Immature natural killer cell (primary cell): ENCODE measurements around the gene HLA-DQA2. TPM values are rescaled to one million over a fixed set of nuclear protein-coding genes. Genes with fewer than 3 reads are reported as not detected.
"Not testable (repeated sequence)": the region's sequence is repeated elsewhere in the genome, so short reads cannot be mapped to it uniquely, and the experiment has no call there.

Source experiments
- DNase-seq, 3 donors: peaks; one replicate each; pipeline ENCODE4 v3.0.0; 2022; ENCODE audit warnings: mixed read lengths in 1 of 3
- H3K27ac Mint-ChIP-seq, 6 donors: one replicate each; pipeline ENCODE4 v1.8.0; 2020; ENCODE audit warnings: mixed read lengths in 6 of 6, mild to moderate bottlenecking in 5 of 6, inconsistent platforms in 4 of 6, moderate library complexity in 3 of 6
- H3K27me3 Mint-ChIP-seq, 3 donors: one replicate each; pipeline ENCODE4 v1.8.0; 2020 to 2021; ENCODE audit warnings: low read depth in 3 of 3, mild to moderate bottlenecking in 3 of 3, mixed read lengths in 3 of 3, moderate library complexity in 3 of 3, inconsistent platforms in 1 of 3
- H3K36me3 Mint-ChIP-seq, 3 donors: one replicate each; pipeline ENCODE4 v1.8.0; 2020; ENCODE audit warnings: mixed read lengths in 3 of 3, inconsistent platforms in 2 of 3, mild to moderate bottlenecking in 2 of 3
- H3K4me1 Mint-ChIP-seq, 2 donors: one replicate each; pipeline ENCODE4 v1.8.0; 2020; ENCODE audit warnings: inconsistent platforms in 2 of 2, mild to moderate bottlenecking in 2 of 2, mixed read lengths in 2 of 2, moderate library complexity in 1 of 2
- H3K4me3 Mint-ChIP-seq, 5 donors: one replicate each; pipeline ENCODE4 v1.8.0; 2020; ENCODE audit warnings: mild to moderate bottlenecking in 5 of 5, mixed read lengths in 5 of 5, inconsistent platforms in 3 of 5, moderate library complexity in 3 of 5
- H3K9me3 Mint-ChIP-seq, 6 donors: one replicate each; pipeline ENCODE4 v1.8.0; 2020; ENCODE audit warnings: mild to moderate bottlenecking in 6 of 6, mixed read lengths in 6 of 6, inconsistent platforms in 4 of 6, moderate library complexity in 3 of 6
- polyA plus RNA-seq, 3 donors: library from polyadenylated mRNA; unstranded; fragments of 300-500 nt; fragmentation: Illumina TruSeq; gene quantifications; one replicate each; pipeline ENCODE4 v1.2.3, GENCODE V29; 2021

HLA-DQA2 gene
- polyA plus RNA-seq = 1 to 10 TPM; 1.5 to 5.9 (median 2.5) TPM

DNA sequence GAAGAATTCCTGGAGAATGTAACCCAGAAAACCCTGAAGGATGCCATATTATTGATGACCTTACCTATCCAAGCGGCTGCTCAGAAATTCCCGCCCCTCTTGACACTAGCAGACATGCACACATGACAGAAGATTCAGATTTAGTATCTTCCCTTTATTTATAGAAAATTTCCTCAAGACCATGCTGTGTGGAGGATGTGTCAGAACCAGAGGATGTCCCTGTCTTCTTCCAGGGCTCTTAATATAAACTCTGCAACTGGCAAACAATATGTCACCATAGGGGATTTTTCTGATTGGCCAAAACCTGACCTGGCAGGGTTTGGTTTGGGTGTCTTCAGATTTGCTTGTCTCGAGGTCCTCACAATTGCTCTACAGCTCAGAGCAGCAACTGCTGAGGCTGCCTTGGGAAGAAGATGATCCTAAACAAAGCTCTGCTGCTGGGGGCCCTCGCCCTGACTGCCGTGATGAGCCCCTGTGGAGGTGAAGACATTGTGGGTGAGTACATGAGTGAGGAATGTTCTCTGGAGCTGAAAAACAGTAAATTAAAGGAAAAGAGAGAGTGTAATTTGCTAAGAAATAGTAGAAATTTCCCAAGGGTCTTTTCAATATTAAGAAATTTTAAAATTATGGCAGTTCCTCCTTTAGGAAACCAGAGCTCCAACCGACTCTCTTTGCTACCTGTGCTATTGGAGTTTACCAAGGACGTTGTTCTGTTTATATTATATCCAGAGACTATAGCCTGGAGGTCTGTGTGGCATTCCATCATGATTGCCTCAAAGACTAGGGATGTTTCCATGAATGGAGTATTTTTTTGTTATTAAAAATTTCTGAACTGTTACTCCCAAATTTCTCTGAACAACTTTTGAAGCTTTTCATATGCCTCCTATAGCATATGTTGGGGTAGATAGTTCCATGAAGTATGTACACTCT is at the start of gene HLA-DQA2:
HLA-DQA2 (plus strand) TSS at position 361 of the 930 bp plus-strand sequence; CDS start at position 414, 53 bp downstream.
- peak within 1 kb of the TSS in 1 of 5 donors; percentile 32 for H3K4me3 Mint-ChIP-seq
- H3K4me1 Mint-ChIP-seq = peaks cover 10 to 15% of the 10 kb centered on the region in 2 donors
- no peaks in the 10 kb centered on the region for H3K9me3 Mint-ChIP-seq
- no peak within 1 kb of the TSS for H3K27ac Mint-ChIP-seq
- no peak for DNase-seq
- no peaks in the 10 kb centered on the region for H3K36me3 Mint-ChIP-seq
- H3K27me3 Mint-ChIP-seq = peaks cover 2 to 17% (median 4%) of the 10 kb centered on the region in 3 donors

DNA sequence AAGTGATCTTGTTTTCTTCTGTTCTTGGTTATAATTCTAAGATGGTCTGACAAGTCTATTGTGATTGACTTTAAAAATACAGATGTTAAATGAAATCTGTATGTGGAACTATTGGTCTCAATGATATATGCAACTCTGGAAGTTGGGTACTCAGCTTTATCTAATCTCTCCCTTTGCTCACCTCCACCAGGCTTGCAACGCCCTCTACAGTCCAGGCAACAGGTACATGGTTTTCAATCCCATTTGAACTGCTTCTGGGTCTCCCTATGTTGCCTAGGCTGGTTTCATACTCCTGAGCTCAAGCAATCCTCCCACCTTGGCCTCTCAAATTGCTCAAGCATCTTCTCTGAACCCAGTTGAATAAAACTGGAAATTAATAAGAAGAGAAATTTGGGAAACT is 49.2 kb upstream of the HLA-DQA2 start:
- Mint-ChIP-seq H3K27ac (no peak overlapping the region), H3K27me3 (peaks cover 0 to 14% (median 2%) of the 10 kb centered on the region in 3 donors), H3K4me1 (peaks cover 12 to 18% of the 10 kb centered on the region in 2 donors), H3K9me3 (peaks cover 0 to 3% (median 0%) of the 10 kb centered on the region in 6 donors), H3K4me3 (no peak overlapping the region), H3K36me3 (no peaks in the 10 kb centered on the region)
- DNase-seq = peak in 2 of 3 donors; percentile 59 to 62

DNA sequence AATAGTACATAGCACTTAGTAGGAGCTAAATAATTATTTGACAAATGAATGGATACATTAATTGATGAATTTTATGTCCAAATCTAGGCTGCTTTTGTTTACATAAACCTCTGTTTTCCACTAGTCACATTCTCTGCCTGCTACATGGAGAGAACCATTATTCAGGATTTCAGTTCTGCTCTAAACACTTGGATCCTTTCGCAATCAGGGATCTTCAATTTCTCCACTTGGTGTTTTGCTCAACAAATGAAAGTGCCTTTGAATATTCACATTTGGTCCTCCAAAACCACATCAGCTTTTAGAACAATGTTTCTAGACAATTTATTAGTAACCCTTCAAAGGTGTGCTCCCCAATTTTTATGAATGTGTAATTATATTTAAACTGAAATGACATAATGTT is 44.2 kb upstream of the HLA-DQA2 start:
- peaks cover 2 to 23% (median 15%) of the 10 kb centered on the region in 3 donors for H3K27me3 Mint-ChIP-seq
- peaks cover 0 to 3% (median 0%) of the 10 kb centered on the region in 6 donors for H3K9me3 Mint-ChIP-seq
- no peak overlapping the region for H3K27ac Mint-ChIP-seq
- H3K36me3 Mint-ChIP-seq = no peaks in the 10 kb centered on the region
- H3K4me1 Mint-ChIP-seq = peaks cover 1 to 8% of the 10 kb centered on the region in 2 donors
- no peak for DNase-seq
- no peak overlapping the region for H3K4me3 Mint-ChIP-seq

DNA sequence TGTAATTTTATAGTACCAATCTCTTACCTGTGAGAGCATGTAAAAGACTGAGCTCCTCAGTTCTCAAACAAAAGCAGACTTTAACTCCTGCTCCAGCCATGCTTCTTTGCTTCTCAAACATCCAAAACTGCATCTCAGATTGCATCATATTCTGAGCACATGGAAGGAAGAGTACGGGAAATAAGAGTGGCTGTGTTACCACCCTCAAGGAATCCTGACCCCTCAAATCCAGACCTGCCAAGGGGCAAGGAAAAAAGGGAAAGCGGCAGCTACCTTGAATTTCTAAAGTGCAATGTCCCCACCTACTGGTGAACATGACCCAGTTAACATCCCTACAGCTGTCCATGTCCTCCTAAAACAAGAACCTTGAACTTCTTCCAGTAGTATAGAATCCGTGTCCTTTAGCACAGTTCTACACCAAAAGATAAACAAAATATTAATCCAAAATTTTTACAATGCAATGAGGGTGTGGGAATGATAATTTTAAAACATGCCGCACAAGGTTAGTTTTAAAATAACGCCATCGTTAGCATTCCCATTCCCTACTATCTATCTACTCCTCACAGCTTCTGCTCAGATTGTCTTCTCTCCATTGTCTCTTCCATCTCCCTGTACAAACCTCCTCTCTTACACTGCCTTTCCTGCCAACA is 40.7 kb upstream of the HLA-DQA2 start:
- Mint-ChIP-seq H3K4me1 (peaks cover 0 to 8% of the 10 kb centered on the region in 2 donors), H3K36me3 (no peaks in the 10 kb centered on the region), H3K27ac (no peak overlapping the region), H3K9me3 (peaks cover 0 to 2% (median 0%) of the 10 kb centered on the region in 6 donors), H3K4me3 (no peak overlapping the region), H3K27me3 (peaks cover 4 to 25% (median 6%) of the 10 kb centered on the region in 3 donors)
- DNase-seq = peak; percentile 36 to 56 (median 51)

DNA sequence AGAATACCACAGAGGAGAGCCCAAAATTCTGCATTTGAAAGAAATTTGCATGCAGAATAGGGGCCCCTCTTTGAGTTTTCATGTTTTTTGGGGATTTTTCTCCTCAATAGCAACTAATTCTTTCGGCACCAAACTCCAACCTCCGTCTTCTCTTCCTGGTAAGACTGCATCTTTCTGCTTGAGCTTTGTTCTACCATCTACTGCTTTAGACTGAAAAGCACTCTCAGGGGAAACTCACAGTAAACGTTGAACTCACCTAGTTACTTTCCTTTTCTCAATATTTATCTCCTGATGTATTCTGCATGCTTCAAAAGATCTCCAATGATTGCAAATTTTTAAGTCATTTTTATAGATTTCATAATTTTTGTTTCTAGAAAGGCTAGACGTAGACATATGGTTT is 37.8 kb upstream of the HLA-DQA2 start:
- Mint-ChIP-seq H3K9me3 (peaks cover 0 to 2% (median 0%) of the 10 kb centered on the region in 6 donors), H3K4me1 (peaks cover 0 to 2% of the 10 kb centered on the region in 2 donors), H3K36me3 (no peaks in the 10 kb centered on the region), H3K27me3 (peaks cover 2 to 23% (median 4%) of the 10 kb centered on the region in 3 donors), H3K4me3 (no peak overlapping the region), H3K27ac (no peak overlapping the region)
- DNase-seq = no peak

DNA sequence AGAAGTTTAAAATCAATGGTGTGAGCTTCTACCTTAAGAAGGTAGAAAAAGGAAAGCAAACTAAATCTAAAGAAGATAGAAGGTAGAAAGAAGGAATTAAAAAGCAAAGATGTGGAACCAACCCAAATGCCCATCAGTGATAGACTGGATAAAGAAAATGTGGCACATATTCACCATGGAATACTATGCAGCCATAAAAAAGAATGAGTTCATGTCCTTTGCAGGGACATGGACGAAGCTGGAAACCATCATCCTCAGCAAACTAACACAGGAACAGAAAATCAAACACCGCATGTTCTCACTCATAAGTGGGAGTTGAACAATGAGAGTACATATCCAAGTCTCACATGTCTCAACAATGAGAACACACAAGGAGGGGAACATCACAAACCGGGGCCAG is 36.0 kb upstream of the HLA-DQA2 start:
- H3K36me3 Mint-ChIP-seq, H3K4me3 Mint-ChIP-seq, H3K27ac Mint-ChIP-seq, H3K4me1 Mint-ChIP-seq, H3K9me3 Mint-ChIP-seq, DNase-seq: not testable (repeated sequence)
- H3K27me3 Mint-ChIP-seq = peaks cover 2 to 18% (median 2%) of the 10 kb centered on the region in 3 donors

DNA sequence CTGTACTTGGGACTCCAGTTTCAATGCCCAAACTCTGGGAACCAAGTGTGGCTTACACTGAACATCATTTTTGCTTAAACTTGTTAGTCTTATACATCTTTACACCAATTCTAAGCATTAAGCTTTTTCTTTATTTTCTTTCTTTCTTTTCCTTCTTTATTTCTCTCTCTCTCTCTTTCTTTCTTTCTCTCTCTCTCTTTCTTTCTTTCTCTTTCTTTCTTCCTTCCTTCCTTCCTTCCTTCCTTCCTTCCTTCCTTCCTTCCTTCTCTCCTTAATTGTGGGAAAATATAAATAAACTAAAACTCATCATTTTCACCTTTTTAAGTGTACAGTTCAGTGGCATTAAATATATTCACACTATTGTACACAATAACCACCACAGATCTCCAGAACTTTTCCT is 31.6 kb upstream of the HLA-DQA2 start:
- DNase-seq = no peak
- peaks cover 0 to 4% (median 1%) of the 10 kb centered on the region in 3 donors for H3K27me3 Mint-ChIP-seq
- H3K9me3 Mint-ChIP-seq = peaks cover 0 to 2% (median 0%) of the 10 kb centered on the region in 6 donors
- H3K4me1 Mint-ChIP-seq = no peaks in the 10 kb centered on the region
- H3K4me3 Mint-ChIP-seq = no peak overlapping the region
- no peak overlapping the region for H3K27ac Mint-ChIP-seq
- H3K36me3 Mint-ChIP-seq = no peaks in the 10 kb centered on the region

DNA sequence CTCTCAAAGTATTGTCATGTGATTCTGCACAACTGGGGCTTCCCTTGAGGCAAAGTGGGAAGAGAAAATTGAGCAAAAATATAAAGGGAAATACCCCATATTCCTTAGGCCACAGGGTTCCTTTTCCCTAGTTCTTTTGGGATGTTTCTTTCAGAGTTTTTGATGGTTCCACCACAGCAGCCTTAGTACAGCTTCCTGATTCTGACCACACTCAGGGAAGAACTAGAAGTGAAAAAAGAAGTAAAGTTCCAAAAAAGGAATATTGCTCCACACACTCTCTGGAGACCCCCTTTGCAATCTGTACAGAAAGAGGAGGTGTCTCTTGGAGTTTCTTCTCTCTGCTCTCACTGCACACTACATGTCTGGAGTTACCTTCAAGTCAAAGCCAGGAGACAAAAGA is 27.9 kb upstream of the HLA-DQA2 start:
- H3K36me3 Mint-ChIP-seq = no peaks in the 10 kb centered on the region

DNA sequence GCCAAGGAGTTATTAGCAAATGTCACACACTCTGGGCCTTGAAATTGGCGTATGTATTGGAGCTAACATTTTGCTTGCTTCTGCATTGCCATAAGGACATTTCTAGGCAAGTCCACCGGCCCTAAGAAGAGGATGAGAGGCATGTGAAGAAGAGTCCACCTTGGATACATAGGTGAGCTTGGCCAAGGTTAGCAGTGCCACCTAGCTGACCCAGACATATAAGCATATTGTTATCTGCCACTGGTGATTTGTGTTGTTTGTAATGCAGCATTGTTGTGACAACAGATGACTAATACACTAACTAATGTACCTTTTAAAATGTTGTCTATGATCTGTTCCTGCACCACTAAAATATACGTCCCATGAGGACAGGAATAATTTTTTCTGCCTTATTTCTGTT is 24.8 kb upstream of the HLA-DQA2 start:
- no peak overlapping the region for H3K27ac Mint-ChIP-seq
- H3K4me3 Mint-ChIP-seq = no peak overlapping the region
- no peaks in the 10 kb centered on the region for H3K9me3 Mint-ChIP-seq
- H3K27me3 Mint-ChIP-seq = peaks cover 2 to 16% (median 9%) of the 10 kb centered on the region in 3 donors
- no peaks in the 10 kb centered on the region for H3K4me1 Mint-ChIP-seq
- DNase-seq = no peak
- H3K36me3 Mint-ChIP-seq = no peaks in the 10 kb centered on the region

More for the DNA sequence above, 27.9 kb upstream of the HLA-DQA2 start:
- Mint-ChIP-seq H3K27me3 (peaks cover 1 to 2% (median 2%) of the 10 kb centered on the region in 3 donors), H3K27ac (no peak overlapping the region), H3K4me1 (no peaks in the 10 kb centered on the region), H3K9me3 (no peaks in the 10 kb centered on the region), H3K4me3 (no peak overlapping the region)
- DNase-seq = no peak

DNA sequence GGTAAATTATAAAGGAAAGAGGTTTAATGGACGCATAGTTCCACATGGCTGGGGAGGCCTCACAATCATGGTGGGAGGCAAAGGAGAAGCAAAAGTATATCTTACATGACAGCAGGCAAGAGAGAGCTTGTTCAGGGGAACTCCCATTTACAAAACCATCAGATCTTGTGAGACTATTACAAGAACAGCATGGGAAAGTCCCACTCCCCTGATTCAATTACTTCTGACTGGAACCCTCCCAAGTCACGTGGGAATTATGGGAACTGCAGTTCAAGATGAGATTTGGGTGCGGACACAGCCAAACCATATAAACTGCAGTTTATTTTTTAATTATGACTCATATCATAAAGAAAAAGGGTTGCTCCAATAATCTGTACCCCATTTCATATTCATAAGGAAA is 22.3 kb upstream of the HLA-DQA2 start:
- Mint-ChIP-seq H3K27me3 (peaks cover 2 to 23% (median 9%) of the 10 kb centered on the region in 3 donors), H3K9me3 (no peaks in the 10 kb centered on the region), H3K27ac (no peak overlapping the region), H3K36me3 (no peaks in the 10 kb centered on the region), H3K4me3 (no peak overlapping the region), H3K4me1 (no peaks in the 10 kb centered on the region)
- no peak for DNase-seq

DNA sequence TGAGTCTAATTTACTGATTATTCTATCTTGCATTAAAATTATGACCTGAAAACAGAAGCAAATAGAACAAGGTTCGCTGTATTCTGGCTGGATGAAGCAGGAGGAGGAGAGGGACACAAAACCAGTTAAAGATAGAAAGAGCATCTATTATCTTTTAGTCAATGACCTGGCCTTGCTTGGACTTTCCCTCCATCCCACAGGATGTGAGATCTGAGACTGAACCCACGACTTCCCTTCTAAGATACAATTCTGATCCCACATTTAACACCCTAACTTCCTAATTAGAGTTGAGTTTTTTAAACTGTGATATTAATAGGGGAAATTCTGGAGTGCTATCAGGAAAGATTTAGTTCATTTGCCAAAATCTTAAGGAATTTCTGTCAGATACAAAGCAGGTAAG is 3.1 kb upstream of the HLA-DQA2 start:
- Mint-ChIP-seq H3K4me1 (no peaks in the 10 kb centered on the region), H3K9me3 (no peaks in the 10 kb centered on the region), H3K36me3 (no peaks in the 10 kb centered on the region), H3K27me3 (peaks cover 2 to 20% (median 6%) of the 10 kb centered on the region in 3 donors), H3K27ac (no peak overlapping the region), H3K4me3 (no peak overlapping the region)
- no peak for DNase-seq

DNA sequence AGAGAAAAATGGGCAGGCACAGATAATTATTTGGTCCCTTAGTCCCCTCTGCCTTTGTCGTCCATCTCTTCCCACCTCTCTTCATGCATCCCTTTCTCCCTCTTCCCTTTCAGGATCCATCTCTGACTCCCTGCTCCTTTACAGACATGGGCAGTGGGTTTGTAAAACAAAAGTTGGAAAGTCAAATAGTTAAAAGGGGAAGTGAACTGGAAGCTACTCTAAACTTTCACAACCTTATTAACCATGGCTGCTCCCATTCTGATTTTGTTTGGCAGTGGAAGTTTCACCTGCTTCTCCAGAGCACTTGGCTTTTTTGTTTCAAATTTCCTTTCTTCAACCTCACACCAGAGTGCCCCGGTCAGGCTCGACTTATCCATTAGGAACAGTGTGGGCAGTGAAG is 1.2 kb downstream of the HLA-DQA2 start:
- Mint-ChIP-seq H3K4me3 (no peak overlapping the region), H3K27ac (no peak overlapping the region), H3K36me3 (no peaks in the 10 kb centered on the region), H3K9me3 (no peaks in the 10 kb centered on the region), H3K27me3 (peaks cover 2 to 14% (median 8%) of the 10 kb centered on the region in 3 donors), H3K4me1 (peaks cover 12 to 15% of the 10 kb centered on the region in 2 donors)
- DNase-seq = no peak

DNA sequence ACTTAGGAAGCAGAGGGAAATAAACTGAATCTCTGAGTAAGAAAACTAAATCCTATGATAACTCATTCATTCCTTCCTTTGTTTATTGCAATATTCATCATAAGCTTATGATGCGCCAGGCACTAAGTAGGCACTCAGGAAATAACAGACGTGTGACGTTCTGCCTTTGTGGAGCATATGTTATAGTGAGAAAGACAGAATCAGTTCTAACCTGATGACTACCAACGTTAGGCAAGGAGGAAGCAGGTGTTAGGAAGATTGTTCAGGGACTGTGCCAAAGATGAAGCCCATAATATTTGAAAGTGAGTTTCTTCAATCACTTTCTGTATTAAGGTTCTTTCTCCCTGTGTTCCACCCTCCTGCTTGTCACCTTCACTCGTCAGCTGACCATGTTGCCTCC is 3.6 kb downstream of the HLA-DQA2 start:
- H3K9me3 Mint-ChIP-seq = no peaks in the 10 kb centered on the region
- H3K27ac Mint-ChIP-seq = no peak overlapping the region
- peaks cover 3 to 9% (median 5%) of the 10 kb centered on the region in 3 donors for H3K27me3 Mint-ChIP-seq
- no peak for DNase-seq
- peaks cover 12 to 15% of the 10 kb centered on the region in 2 donors for H3K4me1 Mint-ChIP-seq
- H3K4me3 Mint-ChIP-seq = no peak overlapping the region
- no peaks in the 10 kb centered on the region for H3K36me3 Mint-ChIP-seq

DNA sequence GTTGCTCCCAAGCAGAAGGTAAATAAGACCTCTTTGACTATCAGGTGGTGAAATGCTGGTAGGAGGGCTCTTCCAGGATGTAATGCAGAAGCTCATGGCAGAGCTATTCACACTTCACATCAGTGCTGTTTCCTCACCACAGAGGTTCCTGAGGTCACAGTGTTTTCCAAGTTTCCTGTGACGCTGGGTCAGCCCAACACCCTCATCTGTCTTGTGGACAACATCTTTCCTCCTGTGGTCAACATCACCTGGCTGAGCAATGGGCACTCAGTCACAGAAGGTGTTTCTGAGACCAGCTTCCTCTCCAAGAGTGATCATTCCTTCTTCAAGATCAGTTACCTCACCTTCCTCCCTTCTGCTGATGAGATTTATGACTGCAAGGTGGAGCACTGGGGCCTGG is 4.5 kb downstream of the HLA-DQA2 start:
- peak overlapping the region in 1 of 6 donors; percentile 10 for H3K27ac Mint-ChIP-seq
- not testable (repeated sequence) for H3K9me3 Mint-ChIP-seq, H3K4me3 Mint-ChIP-seq, H3K27me3 Mint-ChIP-seq, H3K36me3 Mint-ChIP-seq
- peaks cover 12 to 15% of the 10 kb centered on the region in 2 donors for H3K4me1 Mint-ChIP-seq
- peak; percentile 28 to 35 (median 30) for DNase-seq
